ENCODE measurements around the gene SPAG7.

Gene SPAG7

GRCh38 chr17:4974115-4974670 is 6.6 kb upstream of the SPAG7 start:
- DNase-seq, result no peak

GRCh38 chr17:4973256-4974114 is 5.9 kb upstream of the SPAG7 start:
- DNase-seq, result no peak

GRCh38 chr17:4972752-4973151 is 5.1 kb upstream of the SPAG7 start:
- no peak for DNase-seq

- no peak for DNase-seq
Measured at GRCh38 chr17:4972322-4972721, 4.7 kb upstream of the SPAG7 start.

GRCh38 chr17:4971826-4972225 is 4.2 kb upstream of the SPAG7 start:
- DNase-seq, result no peak

- DNase-seq, result no peak
Measured at GRCh38 chr17:4970273-4970672, 2.7 kb upstream of the SPAG7 start.

DNA sequence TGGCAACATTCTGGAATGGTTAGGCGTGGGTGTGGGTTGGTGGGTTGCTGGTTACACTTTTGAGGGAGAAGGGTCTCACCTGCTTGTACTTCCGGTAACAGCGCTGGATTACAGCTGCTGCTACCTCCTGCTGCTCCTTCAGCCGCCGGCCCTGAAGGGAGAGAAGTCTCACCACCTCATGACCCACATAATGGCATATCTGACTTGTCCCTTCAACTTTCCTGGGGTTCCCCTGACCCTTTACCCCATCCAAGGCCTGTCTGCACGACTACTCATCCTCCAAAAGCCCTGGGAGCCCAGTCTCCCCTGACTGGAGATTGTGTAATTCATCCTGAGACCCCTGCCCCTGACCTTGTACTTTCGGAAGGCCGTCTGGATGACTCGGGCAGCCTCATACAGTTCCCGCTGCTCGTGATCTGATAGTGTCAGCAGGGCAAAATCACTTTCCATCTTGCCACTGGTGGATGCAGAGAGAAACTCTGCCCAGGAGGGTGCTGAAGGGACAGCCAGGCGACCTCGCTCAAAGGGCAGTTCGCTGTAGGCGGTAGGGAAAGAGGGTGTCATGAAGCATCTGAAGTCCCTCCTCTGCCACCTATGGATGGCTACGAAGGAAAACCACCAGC is 2.0 kb upstream of the SPAG7 start:
- DNase-seq, result peak; percentile 27

- DNase-seq, result peak; percentile 96
Measured at GRCh38 chr17:4969047-4969550, 1.5 kb upstream of the SPAG7 start.

GRCh38 chr17:4968486-4969046 is 949 bp upstream of the SPAG7 start:
- peak; percentile 34 for DNase-seq

DNA sequence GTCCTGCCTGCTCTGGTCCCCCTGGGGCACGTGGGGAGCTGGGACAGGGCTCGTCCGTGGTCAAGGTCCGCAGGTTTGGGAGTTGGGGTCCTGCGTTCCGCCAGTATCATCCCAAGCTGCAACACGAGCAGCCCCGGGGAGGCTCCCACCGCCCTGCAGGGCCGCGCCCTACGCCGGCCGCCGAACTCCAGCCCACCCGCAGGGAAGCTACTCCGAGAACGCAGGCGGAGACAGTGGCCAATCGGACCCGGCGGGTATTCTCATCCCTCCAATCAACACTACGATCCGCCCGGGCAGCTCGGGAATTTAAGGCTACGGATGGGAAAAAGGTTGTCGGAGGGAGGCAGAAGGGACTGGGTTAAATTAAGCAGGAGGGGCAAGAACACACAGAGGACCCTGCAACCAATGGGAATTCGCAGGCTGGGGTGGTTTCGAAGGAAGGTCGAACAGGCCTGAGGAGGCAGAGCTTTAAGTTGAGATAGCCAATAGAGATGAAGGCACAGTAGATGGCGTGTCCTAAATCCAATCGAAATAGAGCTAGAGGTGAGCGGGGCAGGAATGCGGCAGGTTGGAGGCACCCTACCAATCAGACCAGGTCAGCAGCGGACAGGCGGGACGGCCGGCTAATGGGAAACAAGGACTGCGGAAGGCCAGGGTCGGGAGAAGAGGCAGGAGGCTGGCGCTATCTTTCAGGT is 626 bp downstream of the SPAG7 start:
- peak; percentile 100 for DNase-seq

DNA sequence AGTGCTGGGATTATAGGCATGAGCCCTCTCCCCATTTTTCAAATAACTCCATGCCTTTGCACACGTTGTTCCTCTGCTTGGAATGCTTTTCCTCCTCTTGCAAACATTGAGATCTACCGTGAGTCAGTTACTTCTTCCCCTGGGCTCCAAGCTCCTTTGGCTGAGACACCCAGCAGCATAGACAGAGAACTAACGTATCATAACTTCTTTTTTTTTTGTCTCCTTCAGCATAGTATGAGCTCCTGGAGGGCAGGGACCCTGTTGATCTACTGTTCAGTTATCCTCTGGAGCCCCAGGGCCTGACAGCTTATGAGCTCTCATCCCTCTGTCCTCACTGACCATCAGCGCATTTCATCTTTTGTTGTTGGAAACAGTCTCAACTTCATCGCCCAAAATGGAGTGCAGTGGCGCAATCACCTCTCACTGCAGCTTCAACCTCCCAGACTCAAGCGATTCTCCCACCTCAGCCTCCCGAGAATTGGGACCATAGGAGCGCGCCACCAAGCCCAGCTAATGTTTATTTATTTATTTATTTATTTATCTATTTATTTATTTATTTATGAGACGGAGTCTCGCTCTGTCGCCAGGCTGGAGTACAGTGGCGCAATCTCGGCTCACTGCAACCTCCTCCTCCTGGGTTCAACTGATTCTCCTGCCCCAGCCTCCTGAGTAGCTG is 2.2 kb downstream of the SPAG7 start:
- DNase-seq, result no peak

- no peak for DNase-seq
Measured at GRCh38 chr17:4960279-4960922, 7.2 kb downstream of the SPAG7 start.

DNA sequence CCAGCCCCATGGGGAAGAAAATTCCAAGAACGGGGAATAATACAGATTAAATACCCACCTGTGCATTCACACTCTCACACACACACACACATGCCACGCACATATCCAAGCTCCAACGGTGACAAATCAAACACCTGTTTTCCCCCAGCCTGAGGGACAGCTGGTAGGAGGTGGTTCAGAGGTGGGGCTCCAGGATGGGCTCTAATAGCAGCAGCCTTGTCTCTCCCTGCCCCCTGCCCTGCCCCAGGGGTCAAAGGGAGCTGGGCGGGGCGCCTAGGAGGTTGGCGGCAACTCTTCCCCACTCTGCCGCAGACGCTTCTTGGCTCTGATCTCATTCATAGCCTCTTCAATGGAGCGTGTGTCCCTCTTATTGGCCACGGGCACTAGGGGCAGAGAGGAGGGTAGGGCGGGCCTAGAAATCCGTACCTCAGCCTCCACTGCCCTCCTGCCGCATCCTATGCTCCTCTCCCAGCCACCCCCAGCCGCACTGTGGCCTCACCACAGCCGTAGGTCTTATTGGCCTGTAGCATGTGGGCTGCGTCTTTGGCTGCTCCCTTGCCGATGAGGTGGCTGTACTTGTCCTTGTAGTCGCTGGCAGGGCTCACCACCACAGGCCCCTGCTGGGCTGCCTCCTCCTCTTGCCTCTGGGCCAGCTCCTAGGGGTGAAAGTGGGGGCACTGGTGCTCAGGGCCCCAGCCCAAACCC is 8.2 kb downstream of the SPAG7 start:
- no peak for DNase-seq

GRCh38 chr17:4958102-4958501 is 9.5 kb downstream of the SPAG7 start:
- DNase-seq, result no peak

DNA sequence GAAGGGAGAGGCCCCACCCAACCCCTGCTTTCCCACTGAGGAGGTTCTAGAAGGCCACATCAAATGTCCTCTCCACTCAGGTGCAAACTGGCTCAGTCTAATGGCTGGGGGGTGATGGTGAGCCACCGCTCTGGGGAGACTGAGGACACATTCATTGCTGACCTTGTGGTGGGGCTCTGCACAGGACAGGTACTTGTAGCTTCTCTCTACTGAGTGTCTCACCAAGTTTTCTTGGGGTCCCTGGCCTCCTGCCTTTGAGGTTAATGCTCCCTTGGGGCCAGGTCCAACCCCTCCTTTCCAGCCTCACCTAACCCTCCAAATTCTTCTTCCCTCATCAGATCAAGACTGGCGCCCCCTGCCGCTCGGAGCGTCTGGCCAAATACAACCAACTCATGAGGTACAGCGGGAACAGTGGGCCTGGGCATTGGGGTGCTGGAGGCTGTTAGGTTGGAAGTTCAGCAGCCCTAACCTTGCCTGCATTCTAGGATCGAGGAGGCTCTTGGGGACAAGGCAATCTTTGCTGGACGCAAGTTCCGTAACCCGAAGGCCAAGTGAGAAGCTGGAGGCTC is 11.0 kb downstream of the SPAG7 start:
- DNase-seq, result no peak

- no peak for DNase-seq
Measured at GRCh38 chr17:4955091-4955490, 12.5 kb downstream of the SPAG7 start.

DNA sequence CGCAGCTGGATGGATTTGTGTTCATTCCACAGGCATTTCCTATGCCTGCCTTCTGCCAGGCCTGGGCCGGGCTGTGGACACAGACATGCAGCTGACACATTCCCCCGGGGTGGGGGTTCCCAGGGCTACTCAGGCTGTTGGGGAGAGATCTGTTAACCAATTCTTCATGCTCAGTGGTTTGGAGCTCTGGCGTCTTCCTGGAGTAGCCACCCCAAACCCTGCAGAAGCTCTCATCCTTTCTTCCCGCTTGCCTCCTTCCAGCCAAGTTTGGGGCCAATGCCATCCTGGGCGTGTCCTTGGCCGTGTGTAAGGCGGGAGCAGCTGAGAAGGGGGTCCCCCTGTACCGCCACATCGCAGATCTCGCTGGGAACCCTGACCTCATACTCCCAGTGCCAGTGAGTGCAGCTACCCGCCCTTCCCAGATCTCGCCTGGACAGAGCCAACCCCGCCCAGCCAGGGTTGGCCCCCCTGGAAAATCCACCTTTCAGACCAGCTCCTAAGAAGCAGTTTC is 14.1 kb downstream of the SPAG7 start:
- DNase-seq, result peak; percentile 70

DNA sequence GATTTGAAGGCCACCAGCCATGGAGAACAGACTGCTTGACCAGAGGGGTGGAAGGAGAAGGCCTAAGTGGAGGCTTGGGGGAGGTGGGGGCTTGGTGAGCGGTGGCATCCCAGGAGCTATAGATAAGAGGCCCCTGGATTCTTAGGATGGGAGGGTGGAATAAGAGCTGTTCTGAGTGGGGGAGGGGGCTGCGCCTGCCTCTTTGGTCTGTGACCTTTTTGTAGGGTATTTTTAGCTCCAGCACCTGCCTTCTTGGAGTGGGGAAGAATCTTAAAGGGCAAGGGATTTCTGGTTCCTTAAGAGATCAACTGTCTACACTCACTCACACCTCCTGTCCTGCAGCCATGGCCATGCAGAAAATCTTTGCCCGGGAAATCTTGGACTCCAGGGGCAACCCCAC is 16.1 kb downstream of the SPAG7 start:
- DNase-seq, result no peak

- DNase-seq, result no peak
Measured at GRCh38 chr17:4950746-4951204, 16.8 kb downstream of the SPAG7 start, which contains the start of gene ENO3. Gene ENO3, plus strand, starts transcription at chr17:4951119. Its CDS starts 711 bp downstream, at chr17:4951830.
